ENCODE data around the gene CD69.

- TF ChIP-seq POLR2A (IDR thresholded peaks at IDR 0.05), result no peak
- TF ChIP-seq CTCF (IDR thresholded peaks at IDR 0.05), result no peak
- TF ChIP-seq POLR2AphosphoS5 (IDR thresholded peaks at IDR 0.05), result no peak
Observed at GRCh38 chr12:9760120-9760519, 581 bp downstream of the CD69 start.
